ENCODE data around the gene SRC. TPM values are rescaled to one million over a fixed set of nuclear protein-coding genes. Genes with fewer than 3 reads are reported as not detected.
A peak's percentile ranks its signal among the peaks of the same experiment; 100 is the strongest.
"Not testable (repeated sequence)": the region's sequence is repeated elsewhere in the genome, so short reads cannot be mapped to it uniquely, and the experiment has no call there.

SRC gene
- total RNA-seq, 4 donors from 2014 or later = 18.8 to 39.5 (median 26.0) TPM

DNA sequence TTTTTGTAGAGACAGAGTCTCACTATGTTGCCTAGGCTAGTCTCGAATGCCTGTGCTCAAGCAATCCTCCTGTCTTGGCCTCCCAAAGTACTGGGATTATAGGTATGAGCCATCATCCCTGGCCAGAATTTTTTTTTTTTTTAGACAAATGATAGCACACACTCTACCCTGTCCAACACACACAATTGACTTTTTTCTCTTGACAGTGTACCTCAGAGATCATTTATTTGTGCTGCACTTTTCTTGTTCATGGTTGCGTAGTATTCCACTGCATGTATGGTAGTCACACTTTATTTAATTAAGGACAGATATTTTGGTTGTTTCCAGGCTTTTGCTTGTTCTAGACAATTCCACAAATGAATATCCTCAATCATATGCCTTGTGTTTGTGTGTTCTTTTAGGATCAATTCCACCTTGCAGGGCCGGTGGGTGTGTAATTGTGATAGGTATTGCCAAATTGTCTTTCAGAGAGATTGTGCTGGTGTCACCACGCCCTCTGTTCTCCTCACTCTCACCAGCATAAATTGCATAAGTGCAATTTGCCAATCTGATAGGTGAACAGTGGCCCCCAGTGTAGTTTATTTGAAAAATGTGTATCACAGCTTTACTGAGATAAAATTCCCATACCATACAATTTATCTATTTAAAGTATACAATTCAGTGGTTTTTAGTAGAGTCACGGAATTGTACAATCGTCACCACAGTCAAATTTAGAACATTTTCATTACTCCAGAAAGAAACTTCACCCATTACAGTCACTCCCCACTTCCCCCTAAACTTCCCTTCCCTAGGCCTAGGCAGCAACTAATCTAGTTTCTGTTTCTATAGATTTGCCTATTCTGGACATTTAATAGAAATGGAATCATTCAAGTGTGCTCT, 20.1 kb downstream of the SRC start:
- TF ChIP-seq, protein P1, sequence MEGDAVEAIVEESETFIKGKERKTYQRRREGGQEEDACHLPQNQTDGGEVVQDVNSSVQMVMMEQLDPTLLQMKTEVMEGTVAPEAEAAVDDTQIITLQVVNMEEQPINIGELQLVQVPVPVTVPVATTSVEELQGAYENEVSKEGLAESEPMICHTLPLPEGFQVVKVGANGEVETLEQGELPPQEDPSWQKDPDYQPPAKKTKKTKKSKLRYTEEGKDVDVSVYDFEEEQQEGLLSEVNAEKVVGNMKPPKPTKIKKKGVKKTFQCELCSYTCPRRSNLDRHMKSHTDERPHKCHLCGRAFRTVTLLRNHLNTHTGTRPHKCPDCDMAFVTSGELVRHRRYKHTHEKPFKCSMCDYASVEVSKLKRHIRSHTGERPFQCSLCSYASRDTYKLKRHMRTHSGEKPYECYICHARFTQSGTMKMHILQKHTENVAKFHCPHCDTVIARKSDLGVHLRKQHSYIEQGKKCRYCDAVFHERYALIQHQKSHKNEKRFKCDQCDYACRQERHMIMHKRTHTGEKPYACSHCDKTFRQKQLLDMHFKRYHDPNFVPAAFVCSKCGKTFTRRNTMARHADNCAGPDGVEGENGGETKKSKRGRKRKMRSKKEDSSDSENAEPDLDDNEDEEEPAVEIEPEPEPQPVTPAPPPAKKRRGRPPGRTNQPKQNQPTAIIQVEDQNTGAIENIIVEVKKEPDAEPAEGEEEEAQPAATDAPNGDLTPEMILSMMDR (IDR thresholded peaks at IDR 0.05) = no peak
- TF ChIP-seq POLR2A (IDR thresholded peaks at IDR 0.05) (no peak), EP300 (IDR thresholded peaks at IDR 0.05) (no peak), POLR2AphosphoS5 (IDR thresholded peaks at IDR 0.05) (no peak)
- Histone ChIP-seq H3K4me1 (no peaks in the 10 kb centered on the region), H3K36me3 (peaks cover 13% of the 10 kb centered on the region), H3K9me3 (no peaks in the 10 kb centered on the region), H3K27ac (no peak overlapping the region), H3K27me3 (no peaks in the 10 kb centered on the region), H3K4me3 (no peak overlapping the region)
- 87% methylated on average over 6 of the region's 6 CpGs for WGBS
- peak in 1 of 2 donors; percentile 9 for DNase-seq (ENCODE audit: low spot score in 2 of 2)

DNA sequence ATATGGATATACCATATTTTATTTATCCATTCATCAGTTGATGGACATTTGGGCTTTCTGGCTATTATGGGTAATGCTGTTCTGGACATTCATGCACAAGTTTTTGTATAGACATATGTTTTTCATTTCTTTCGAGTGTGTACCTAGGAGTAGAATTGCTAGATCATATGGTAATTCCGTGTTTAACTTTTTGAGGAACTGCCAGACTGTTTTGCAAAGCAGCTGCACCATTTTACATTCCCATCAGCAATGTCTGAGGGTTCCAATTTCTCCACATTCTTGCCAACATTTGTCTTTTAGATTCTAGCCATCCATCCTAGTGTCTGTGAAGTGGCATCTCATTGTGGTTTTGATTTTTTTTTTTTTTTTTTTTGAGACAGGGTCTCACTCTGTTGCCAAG, 20.8 kb downstream of the SRC start:
- DNase-seq (ENCODE audit: low spot score in 2 of 2) = no peak

DNA sequence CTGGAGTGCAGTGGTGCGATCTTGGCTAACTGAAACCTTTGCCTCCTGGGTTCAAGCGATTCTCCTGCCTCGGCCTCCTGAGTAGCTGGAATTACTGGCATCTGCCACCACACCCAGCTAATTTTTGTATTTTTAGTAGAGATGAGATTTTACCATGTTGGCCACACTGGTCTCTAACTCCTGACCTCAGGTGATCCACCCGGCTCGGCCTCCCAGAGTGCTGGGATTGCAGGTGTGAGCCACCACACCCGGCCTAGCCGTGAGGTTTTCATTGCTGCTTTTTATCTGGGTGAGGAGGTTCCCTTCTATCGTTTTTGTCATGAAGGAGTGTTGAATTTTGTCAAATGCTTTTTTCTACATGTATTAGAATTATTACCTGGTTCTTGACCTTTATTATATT, 23.9 kb downstream of the SRC start:
- H3K27me3 ChIP-seq = no peaks in the 10 kb centered on the region
- H3K4me3 ChIP-seq = no peak overlapping the region
- 93% methylated on average over 8 of the region's 8 CpGs for WGBS

More for the DNA sequence above, 20.8 kb downstream of the SRC start:
- Histone ChIP-seq H3K9me3 (no peaks in the 10 kb centered on the region), H3K4me3 (no peak overlapping the region), H3K27ac (no peak overlapping the region), H3K4me1 (no peaks in the 10 kb centered on the region), H3K36me3 (peaks cover 13% of the 10 kb centered on the region), H3K27me3 (no peaks in the 10 kb centered on the region)
- TF ChIP-seq POLR2A (IDR thresholded peaks at IDR 0.05) = no peak
- no peak for TF ChIP-seq POLR2AphosphoS5 (IDR thresholded peaks at IDR 0.05)
- TF ChIP-seq EP300 (IDR thresholded peaks at IDR 0.05) = no peak
- TF ChIP-seq, protein P1 (IDR thresholded peaks at IDR 0.05) = no peak
- WGBS = 37% methylated on average over 2 of the region's 2 CpGs

DNA sequence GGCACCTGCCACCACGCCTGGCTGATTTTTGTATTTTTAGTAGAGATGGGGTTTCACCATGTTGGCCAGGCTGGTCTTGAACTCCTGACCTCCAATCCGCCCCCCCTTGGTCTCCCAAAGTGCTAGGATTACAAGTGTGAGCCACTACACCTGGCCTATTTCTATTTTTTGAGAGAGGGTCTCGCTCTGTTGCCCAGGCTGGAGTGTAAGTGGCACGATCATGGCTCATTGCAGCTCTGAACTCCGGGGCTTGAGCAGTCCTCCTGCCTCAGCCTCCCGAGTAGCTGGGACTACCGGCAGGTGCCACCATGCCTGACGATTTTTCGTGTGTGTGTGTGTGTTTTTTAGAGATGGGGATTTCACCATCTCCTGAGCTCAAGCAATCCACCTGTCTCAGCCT, 25.9 kb downstream of the SRC start:
- H3K4me3 ChIP-seq; H3K4me1 ChIP-seq; H3K36me3 ChIP-seq; H3K9me3 ChIP-seq; H3K27me3 ChIP-seq; H3K27ac ChIP-seq; DNase-seq (ENCODE audit: low spot score in 2 of 2): not testable (repeated sequence)
- WGBS = 90% methylated on average over 9 of the region's 9 CpGs

More for the DNA sequence above, 23.9 kb downstream of the SRC start:
- peaks cover 6% of the 10 kb centered on the region for H3K4me1 ChIP-seq
- DNase-seq (ENCODE audit: low spot score in 2 of 2) = no peak
- H3K27ac ChIP-seq = no peak overlapping the region
- H3K9me3 ChIP-seq = no peaks in the 10 kb centered on the region
- peaks cover 13% of the 10 kb centered on the region for H3K36me3 ChIP-seq
- TF ChIP-seq EP300 (IDR thresholded peaks at IDR 0.05) (no peak), POLR2A (IDR thresholded peaks at IDR 0.05) (no peak), POLR2AphosphoS5 (IDR thresholded peaks at IDR 0.05) (no peak)
- TF ChIP-seq, protein P1 (IDR thresholded peaks at IDR 0.05) = no peak

DNA sequence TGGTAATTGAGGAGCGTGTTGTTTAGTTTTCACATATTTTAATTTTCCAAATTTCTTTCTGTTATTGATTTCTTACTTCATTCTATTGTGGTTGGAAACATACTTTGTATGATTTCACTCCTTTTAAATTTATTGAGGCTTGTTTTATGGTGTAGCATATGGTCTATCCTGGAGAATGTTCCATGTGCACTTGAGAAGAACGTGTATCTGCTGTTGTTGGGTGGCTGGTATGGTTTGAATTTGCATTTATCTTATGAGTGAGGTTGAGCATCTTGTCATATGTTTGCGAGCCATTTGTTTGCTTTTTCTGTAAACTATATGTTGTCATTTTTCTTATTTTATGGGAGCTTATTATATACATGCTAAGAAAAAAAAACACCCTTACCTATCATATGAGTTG, 26.5 kb downstream of the SRC start:
- Histone ChIP-seq H3K9me3 (no peaks in the 10 kb centered on the region), H3K27ac (no peak overlapping the region), H3K4me3 (no peak overlapping the region), H3K27me3 (no peaks in the 10 kb centered on the region), H3K36me3 (peaks cover 7% of the 10 kb centered on the region), H3K4me1 (peaks cover 6% of the 10 kb centered on the region)
- TF ChIP-seq, protein P1 (IDR thresholded peaks at IDR 0.05) = no peak
- TF ChIP-seq POLR2AphosphoS5 (IDR thresholded peaks at IDR 0.05) = no peak
- no peak for TF ChIP-seq EP300 (IDR thresholded peaks at IDR 0.05)
- TF ChIP-seq POLR2A (IDR thresholded peaks at IDR 0.05) = no peak
- WGBS = 91% methylated on average over 3 of the region's 3 CpGs
- no peak for DNase-seq (ENCODE audit: low spot score in 2 of 2)

Data from suprapubic skin (tissue), 4 donors.